Fibroblast of lung (primary cell): ENCODE data around the gene KIF1A.

ENCODE experiments used
- EZH2 ChIP-seq: IDR thresholded peaks from 2 replicates; pipeline ENCODE4 v1.5.1; 2012; ENCODE audit warnings: low read length, control low read depth, mild to moderate bottlenecking; ENCODE audit errors: missing control alignments
- TF ChIP-seq, protein P1 (sequence below), 2 donors: IDR thresholded peaks in 1 of 2; conservative IDR thresholded peaks in 1 of 2; 1 replicate in 1 of 2; 2 replicates in 1 of 2; pipeline ENCODE4 v1.5.1; 2011 to 2012; ENCODE audit warnings: low read length in 2 of 2, control low read depth in 1 of 2, inconsistent platforms in 1 of 2, low read depth in 1 of 2, mild to moderate bottlenecking in 1 of 2

DNA sequence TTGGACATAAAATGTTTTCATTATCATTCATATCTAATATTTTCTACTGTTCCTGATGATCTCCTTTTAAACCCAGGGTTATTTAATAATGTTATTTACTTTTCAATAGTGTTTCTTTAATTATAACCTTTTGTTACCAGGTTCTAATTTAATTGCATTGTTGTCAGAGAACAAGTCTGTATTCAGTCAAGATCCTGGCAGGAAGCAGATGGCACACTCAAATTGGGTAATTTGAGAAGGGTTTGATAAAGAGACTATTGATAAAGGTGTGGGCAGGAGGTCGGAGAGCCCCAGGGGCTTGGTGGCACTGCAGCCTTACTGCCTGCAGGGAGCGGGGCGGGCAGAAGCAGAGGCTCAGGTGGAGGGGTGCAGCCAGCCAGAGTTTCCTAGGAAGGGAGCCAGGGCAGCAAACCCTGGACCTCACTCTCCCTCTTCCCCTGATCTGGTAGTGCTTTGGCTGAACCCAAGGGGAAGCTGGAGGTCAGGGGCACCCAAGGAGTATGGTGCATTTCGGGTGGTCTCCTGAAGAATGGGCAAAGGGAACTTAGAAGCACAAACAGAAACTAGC is 2.3 kb upstream of the KIF1A start:
- TF ChIP-seq, protein P1, sequence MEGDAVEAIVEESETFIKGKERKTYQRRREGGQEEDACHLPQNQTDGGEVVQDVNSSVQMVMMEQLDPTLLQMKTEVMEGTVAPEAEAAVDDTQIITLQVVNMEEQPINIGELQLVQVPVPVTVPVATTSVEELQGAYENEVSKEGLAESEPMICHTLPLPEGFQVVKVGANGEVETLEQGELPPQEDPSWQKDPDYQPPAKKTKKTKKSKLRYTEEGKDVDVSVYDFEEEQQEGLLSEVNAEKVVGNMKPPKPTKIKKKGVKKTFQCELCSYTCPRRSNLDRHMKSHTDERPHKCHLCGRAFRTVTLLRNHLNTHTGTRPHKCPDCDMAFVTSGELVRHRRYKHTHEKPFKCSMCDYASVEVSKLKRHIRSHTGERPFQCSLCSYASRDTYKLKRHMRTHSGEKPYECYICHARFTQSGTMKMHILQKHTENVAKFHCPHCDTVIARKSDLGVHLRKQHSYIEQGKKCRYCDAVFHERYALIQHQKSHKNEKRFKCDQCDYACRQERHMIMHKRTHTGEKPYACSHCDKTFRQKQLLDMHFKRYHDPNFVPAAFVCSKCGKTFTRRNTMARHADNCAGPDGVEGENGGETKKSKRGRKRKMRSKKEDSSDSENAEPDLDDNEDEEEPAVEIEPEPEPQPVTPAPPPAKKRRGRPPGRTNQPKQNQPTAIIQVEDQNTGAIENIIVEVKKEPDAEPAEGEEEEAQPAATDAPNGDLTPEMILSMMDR (conservative IDR thresholded peaks at IDR 0.05 in 1 of 2, IDR thresholded peaks at IDR 0.05 in 1 of 2; ENCODE audit: low read depth in 1 of 2, low read length in 2 of 2): no peak
- TF ChIP-seq EZH2: no peak
